SK-N-SH (cell line): ENCODE data around the gene TNFAIP8L1. TPM values are rescaled to one million over a fixed set of nuclear protein-coding genes. Genes with fewer than 3 reads are reported as not detected.
A peak's percentile ranks its signal among the peaks of the same experiment; 100 is the strongest.

Source experiments
- CTCF ChIA-PET: fragments of 300-600, 350-600 bp; formaldehyde crosslinking; extraction: SDS; loops from one replicate; lab custom pipeline; 2021; lab: Yijun Ruan, JAX
- POLR2A ChIA-PET: fragments of 350-600 bp; sonication (Branson Sonifier 250); formaldehyde crosslinking; extraction: SDS; loops from one replicate; lab custom pipeline; 2020; ENCODE audit warnings: antibody characterized with exemption, inconsistent platforms; lab: Yijun Ruan, JAX
- DNase-seq: peaks from one replicate; pipeline ENCODE4 v3.0.0; 2012
- H2AFZ ChIP-seq: fragments of 200-600 bp; sonication (generic); 2 replicates; pipeline ENCODE4 v1.8.1; 2016; ENCODE audit warnings: antibody characterized with exemption, mild to moderate bottlenecking, low read depth
- H3F3A ChIP-seq: fragments of 200-600 bp; sonication (generic); replicated peaks from 2 replicates; pipeline ENCODE3; 2016; ENCODE audit warnings: antibody characterized with exemption, mild to moderate bottlenecking; ENCODE audit not compliant: insufficient read depth
- H3K27ac ChIP-seq, 2 experiments: fragments of 200-500 bp in 1 of 2; fragments of 200-600 bp in 1 of 2; sonication (Bioruptor generic) in 1 of 2; sonication (generic), shearing (Covaris generic) in 1 of 2; 2 replicates each; pipeline versions ENCODE4 v1.5.1 to v1.6.1; 2014 to 2016; ENCODE audit warnings: low read depth in 2 of 2, inconsistent platforms in 1 of 2, low read length in 1 of 2, mild to moderate bottlenecking in 1 of 2, mixed read lengths in 1 of 2
- H3K27me3 ChIP-seq: fragments of 200-600 bp; sonication (generic), shearing (Covaris generic); 2 replicates; pipeline ENCODE4 v1.6.1; 2016; ENCODE audit warnings: mixed run types; ENCODE audit not compliant: insufficient read depth
- H3K36me3 ChIP-seq, 2 experiments: fragments of 200-500 bp in 1 of 2; fragments of 200-600 bp in 1 of 2; sonication (Bioruptor generic) in 1 of 2; sonication (generic) in 1 of 2; replicated peaks in 1 of 2; 2 replicates each; pipeline versions ENCODE3 to v1.5.1; 2014 to 2016; ENCODE audit warnings: low read length in 1 of 2, mild to moderate bottlenecking in 1 of 2; ENCODE audit not compliant: insufficient read depth in 2 of 2, control insufficient read depth in 1 of 2
- H3K4me1 ChIP-seq, 2 experiments: fragments of 200-500 bp in 1 of 2; fragments of 200-600 bp in 1 of 2; sonication (Bioruptor generic) in 1 of 2; sonication (generic), shearing (Covaris generic) in 1 of 2; 2 replicates each; pipeline versions ENCODE4 v1.5.1 to v1.6.1; 2014 to 2016; ENCODE audit warnings: low read depth in 1 of 2, low read length in 1 of 2, mixed run types in 1 of 2; ENCODE audit not compliant: insufficient read depth in 2 of 2, control insufficient read depth in 1 of 2
- H3K4me2 ChIP-seq: fragments of 200-600 bp; sonication (generic), shearing (Covaris generic); 2 replicates; pipeline ENCODE4 v1.6.1; 2017; ENCODE audit warnings: mixed run types
- H3K4me3 ChIP-seq, 2 experiments: fragments of 200-500 bp in 1 of 2; fragments of 200-600 bp in 1 of 2; sonication (Bioruptor generic) in 1 of 2; sonication (generic), shearing (Covaris generic) in 1 of 2; 2 replicates each; pipeline versions ENCODE4 v1.5.1 to v1.8.1; 2014 to 2016; ENCODE audit warnings: low read depth in 2 of 2, inconsistent platforms in 1 of 2, low read length in 1 of 2, mild to moderate bottlenecking in 1 of 2, mixed read lengths in 1 of 2, moderate library complexity in 1 of 2
- H3K79me2 ChIP-seq: fragments of 200-600 bp; sonication (generic); 2 replicates; pipeline ENCODE4 v1.8.1; 2017; ENCODE audit warnings: mild to moderate bottlenecking; ENCODE audit not compliant: insufficient read depth
- H3K9ac ChIP-seq: fragments of 200-600 bp; sonication (generic); 2 replicates; pipeline ENCODE4 v1.6.1; 2017; ENCODE audit warnings: mixed run types
- H3K9me2 ChIP-seq: fragments of 200-600 bp; sonication (generic); 2 replicates; pipeline ENCODE4 v1.6.1; 2017; ENCODE audit warnings: mixed run types
- H3K9me3 ChIP-seq: fragments of 200-600 bp; sonication (generic); 2 replicates; pipeline ENCODE4 v1.6.1; 2017; ENCODE audit warnings: mixed run types, mild to moderate bottlenecking, moderate library complexity
- H4K20me1 ChIP-seq: fragments of 200-600 bp; sonication (generic); 2 replicates; pipeline ENCODE4 v1.6.1; 2017; ENCODE audit warnings: mild to moderate bottlenecking, mixed run types; ENCODE audit not compliant: insufficient read depth
- ELF1 ChIP-seq: IDR thresholded peaks from 2 replicates; pipeline ENCODE4 v1.4.0; 2012
- FOSL2 ChIP-seq: IDR thresholded peaks from 2 replicates; pipeline ENCODE4 v1.4.0; 2012; ENCODE audit warnings: low read depth, mild to moderate bottlenecking, moderate library complexity, borderline replicate concordance
- FOXJ3 ChIP-seq: sonication (generic); formaldehyde crosslinking; IDR thresholded peaks from 2 replicates; pipeline ENCODE4 v1.5.1; 2020; ENCODE audit warnings: mild to moderate bottlenecking, missing genetic modification reagents
- FOXM1 ChIP-seq: IDR thresholded peaks from 2 replicates; pipeline ENCODE4 v1.4.0; 2012; ENCODE audit warnings: low read depth, mild to moderate bottlenecking
- IRF3 ChIP-seq: fragments of 150-350 bp; IDR thresholded peaks from 2 replicates; pipeline ENCODE4 v1.6.1; 2016; ENCODE audit warnings: mild to moderate bottlenecking, low read depth, low read length
- JUND ChIP-seq: IDR thresholded peaks from 2 replicates; pipeline ENCODE4 v1.4.0; 2012
- MEF2A ChIP-seq: IDR thresholded peaks from 2 replicates; pipeline ENCODE4 v1.4.0; 2012; ENCODE audit warnings: low read depth, borderline replicate concordance
- NFIC ChIP-seq: IDR thresholded peaks from 2 replicates; pipeline ENCODE4 v1.4.0; 2012; ENCODE audit warnings: borderline replicate concordance
- POLR2AphosphoS5 ChIP-seq: IDR thresholded peaks from 2 replicates; pipeline ENCODE4 v1.6.1; 2012; ENCODE audit warnings: low read depth, low read length
- RAD21 ChIP-seq: IDR thresholded peaks from 2 replicates; pipeline ENCODE4 v1.6.1; 2012; ENCODE audit warnings: mild to moderate bottlenecking, low read length
- TEAD4 ChIP-seq: IDR thresholded peaks from 2 replicates; pipeline ENCODE4 v1.4.0; 2012; ENCODE audit warnings: mild to moderate bottlenecking, borderline replicate concordance; ENCODE audit not compliant: insufficient read depth
- whole genome bisulfite sequencing: methylation state at CpG from one replicate; pipeline ENCODE4 v1.1.6; 2017; ENCODE audit warnings: low lambda C conversion rate; 5-methylcytosine and 5-hydroxymethylcytosine counted together
- polyA plus RNA-seq, 3 experiments: library from polyadenylated mRNA; depleted of rRNA; stranded (reverse); fragments of >200 nt; gene quantifications; 2 replicates each; pipeline ENCODE4 v1.2.3, GENCODE V29; 2012
- TF ChIP-seq, protein P1 (sequence below): IDR thresholded peaks from 2 replicates; pipeline ENCODE4; 2012
- TF ChIP-seq, protein P2 (sequence below): IDR thresholded peaks from 2 replicates; pipeline ENCODE4 v1.6.1; 2012; ENCODE audit warnings: mild to moderate bottlenecking, low read depth, low read length, moderate library complexity
- TF ChIP-seq, protein P3 (sequence below): fragments of 150-350 bp; IDR thresholded peaks from 2 replicates; pipeline ENCODE4 v1.6.1; 2017; ENCODE audit warnings: antibody characterized with exemption, low read length, low read depth, borderline replicate concordance

The TNFAIP8L1 gene
- polyA plus RNA-seq, 1 of the 3 experiments (the other 2 are of a cell fraction): 6.4 TPM

- TF ChIP-seq FOSL2 (no peak), TEAD4 (no peak), RAD21 (no peak), FOXJ3 (CRISPR knock-in tag) (no peak), NFIC (no peak), IRF3 (no peak), POLR2AphosphoS5 (peak; percentile 84), FOXM1 (no peak), JUND (no peak)
- TF ChIP-seq, protein P1, sequence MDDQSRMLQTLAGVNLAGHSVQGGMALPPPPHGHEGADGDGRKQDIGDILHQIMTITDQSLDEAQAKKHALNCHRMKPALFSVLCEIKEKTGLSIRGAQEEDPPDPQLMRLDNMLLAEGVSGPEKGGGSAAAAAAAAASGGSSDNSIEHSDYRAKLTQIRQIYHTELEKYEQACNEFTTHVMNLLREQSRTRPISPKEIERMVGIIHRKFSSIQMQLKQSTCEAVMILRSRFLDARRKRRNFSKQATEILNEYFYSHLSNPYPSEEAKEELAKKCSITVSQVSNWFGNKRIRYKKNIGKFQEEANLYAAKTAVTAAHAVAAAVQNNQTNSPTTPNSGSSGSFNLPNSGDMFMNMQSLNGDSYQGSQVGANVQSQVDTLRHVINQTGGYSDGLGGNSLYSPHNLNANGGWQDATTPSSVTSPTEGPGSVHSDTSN: no peak
Measured at GRCh38 chr19:4669723-4670480, 30.6 kb downstream of the TNFAIP8L1 start, which contains the start of gene MYDGF (continued).

DNA sequence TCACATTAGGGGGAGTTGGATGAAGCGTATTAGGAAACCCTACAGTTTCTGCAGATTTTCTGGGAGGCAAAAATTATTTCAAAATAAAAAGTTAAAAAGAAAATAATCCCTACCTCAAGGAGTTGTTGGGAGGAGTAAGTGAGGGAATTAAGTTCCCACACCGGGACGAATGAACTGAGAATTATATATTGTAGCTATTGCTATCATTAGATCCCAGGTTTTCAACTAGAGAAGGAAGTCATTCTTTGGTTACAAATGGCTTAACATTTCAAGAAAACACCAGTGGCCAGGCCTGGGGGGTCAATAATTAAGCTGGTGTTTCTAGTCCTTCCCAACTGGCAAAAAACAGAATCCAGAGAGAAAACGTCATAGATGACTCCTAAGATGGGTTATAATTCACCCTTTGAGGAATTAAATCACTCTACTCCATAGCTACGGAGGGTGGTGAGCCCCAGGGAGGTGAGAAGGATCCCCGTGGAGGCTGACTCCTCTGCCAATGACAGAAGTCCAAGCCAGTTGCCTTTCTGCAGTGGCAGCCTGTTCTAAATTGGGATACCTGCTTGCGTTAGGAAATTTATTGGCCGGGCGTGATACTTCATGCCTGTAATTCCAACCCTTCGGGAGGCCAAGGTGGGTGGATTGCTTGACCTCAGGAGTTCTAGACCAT is 32.0 kb downstream of the TNFAIP8L1 start:
- WGBS: 68% methylated on average over 10 of the region's 10 CpGs
- Histone ChIP-seq H3K27me3 (no peaks in the 10 kb centered on the region), H3K36me3 (peaks cover 11 to 17% of the 10 kb centered on the region in 2 experiments), H4K20me1 (no peaks in the 10 kb centered on the region), H3K4me3 (no peak overlapping the region), H3K4me1 (peaks cover 0 to 7% of the 10 kb centered on the region in 2 experiments; a peak in 2 of 4 replicates), H3K9me3 (no peaks in the 10 kb centered on the region), H3F3A (peaks cover 30% of the 10 kb centered on the region), H3K79me2 (peaks cover 29% of the 10 kb centered on the region), H2AFZ (no peak overlapping the region; the same call in 1 of the 2 replicates), H3K27ac (peak overlapping the region in 1 of 2 experiments; percentile 19; a peak in 1 of 4 replicates), H3K9ac (no peak overlapping the region), H3K9me2 (no peaks in the 10 kb centered on the region), H3K4me2 (no peak overlapping the region)
- ChIA-PET CTCF (interaction anchor here (0.7 to 1.2 kb wide), 2 partner anchors 36 to 38 kb away, joined by 4 read pairs; no protein-coding TSS in a partner anchor), POLR2A (no interaction called here)
- TF ChIP-seq ELF1 (no peak), MEF2A (no peak), IRF3 (no peak), TEAD4 (no peak), JUND (no peak)
- TF ChIP-seq, protein P2, sequence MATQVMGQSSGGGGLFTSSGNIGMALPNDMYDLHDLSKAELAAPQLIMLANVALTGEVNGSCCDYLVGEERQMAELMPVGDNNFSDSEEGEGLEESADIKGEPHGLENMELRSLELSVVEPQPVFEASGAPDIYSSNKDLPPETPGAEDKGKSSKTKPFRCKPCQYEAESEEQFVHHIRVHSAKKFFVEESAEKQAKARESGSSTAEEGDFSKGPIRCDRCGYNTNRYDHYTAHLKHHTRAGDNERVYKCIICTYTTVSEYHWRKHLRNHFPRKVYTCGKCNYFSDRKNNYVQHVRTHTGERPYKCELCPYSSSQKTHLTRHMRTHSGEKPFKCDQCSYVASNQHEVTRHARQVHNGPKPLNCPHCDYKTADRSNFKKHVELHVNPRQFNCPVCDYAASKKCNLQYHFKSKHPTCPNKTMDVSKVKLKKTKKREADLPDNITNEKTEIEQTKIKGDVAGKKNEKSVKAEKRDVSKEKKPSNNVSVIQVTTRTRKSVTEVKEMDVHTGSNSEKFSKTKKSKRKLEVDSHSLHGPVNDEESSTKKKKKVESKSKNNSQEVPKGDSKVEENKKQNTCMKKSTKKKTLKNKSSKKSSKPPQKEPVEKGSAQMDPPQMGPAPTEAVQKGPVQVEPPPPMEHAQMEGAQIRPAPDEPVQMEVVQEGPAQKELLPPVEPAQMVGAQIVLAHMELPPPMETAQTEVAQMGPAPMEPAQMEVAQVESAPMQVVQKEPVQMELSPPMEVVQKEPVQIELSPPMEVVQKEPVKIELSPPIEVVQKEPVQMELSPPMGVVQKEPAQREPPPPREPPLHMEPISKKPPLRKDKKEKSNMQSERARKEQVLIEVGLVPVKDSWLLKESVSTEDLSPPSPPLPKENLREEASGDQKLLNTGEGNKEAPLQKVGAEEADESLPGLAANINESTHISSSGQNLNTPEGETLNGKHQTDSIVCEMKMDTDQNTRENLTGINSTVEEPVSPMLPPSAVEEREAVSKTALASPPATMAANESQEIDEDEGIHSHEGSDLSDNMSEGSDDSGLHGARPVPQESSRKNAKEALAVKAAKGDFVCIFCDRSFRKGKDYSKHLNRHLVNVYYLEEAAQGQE: no peak
- TF ChIP-seq, protein P3, sequence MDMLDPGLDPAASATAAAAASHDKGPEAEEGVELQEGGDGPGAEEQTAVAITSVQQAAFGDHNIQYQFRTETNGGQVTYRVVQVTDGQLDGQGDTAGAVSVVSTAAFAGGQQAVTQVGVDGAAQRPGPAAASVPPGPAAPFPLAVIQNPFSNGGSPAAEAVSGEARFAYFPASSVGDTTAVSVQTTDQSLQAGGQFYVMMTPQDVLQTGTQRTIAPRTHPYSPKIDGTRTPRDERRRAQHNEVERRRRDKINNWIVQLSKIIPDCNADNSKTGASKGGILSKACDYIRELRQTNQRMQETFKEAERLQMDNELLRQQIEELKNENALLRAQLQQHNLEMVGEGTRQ: no peak
- no peak for DNase-seq
